GM12878 (cell line): Measurements from ENCODE around the gene PLA2G4A. TPM values are rescaled to one million over a fixed set of nuclear protein-coding genes. Genes with fewer than 3 reads are reported as not detected.

ENCODE experiments used
- ATAC-seq: fragments of 200-7000 bp; cut with Tn5 transposase; 3 replicates; pipeline ENCODE4 v1.9.1; 2020; ENCODE audit warnings: mild to moderate bottlenecking, moderate library complexity
- BruUV-seq: library from RNA; stranded (reverse); fragments of 400-500 nt; replicated peaks from 2 replicates; lab custom pipeline; 2021; lab: Mats Ljungman, UMichigan
- CTCF ChIA-PET: fragments of 300-600 bp; sonication (Branson Sonifier 250); formaldehyde crosslinking; extraction: SDS; loops from one replicate; lab custom pipeline; 2021; ENCODE audit warnings: inconsistent platforms; lab: Yijun Ruan, JAX
- POLR2A ChIA-PET: fragments of 350-600 bp; formaldehyde crosslinking; extraction: SDS; loops from one replicate; lab custom pipeline; 2021; ENCODE audit warnings: inconsistent platforms; lab: Charles Lee
- RAD21 ChIA-PET: fragments of 300-600 bp; sonication (Branson Sonifier 250); formaldehyde crosslinking; loops from one replicate; lab custom pipeline; 2023; ENCODE audit warnings: antibody characterized with exemption; ENCODE audit not compliant: unreplicated experiment; lab: Charles Lee
- SMC1A ChIA-PET: fragments of 300-600 bp; sonication (Branson Sonifier 250); formaldehyde crosslinking; loops from one replicate; lab custom pipeline; 2023; ENCODE audit not compliant: unreplicated experiment, uncharacterized antibody; lab: Charles Lee
- DNase-seq: peaks from one replicate; pipeline ENCODE4 v3.0.0-alpha.2; 2011; ENCODE audit warnings: low read depth, low spot score
- FAIRE-seq: peaks from 3 replicates; lab custom pipeline; 2011; peaks lifted over from hg19 to GRCh38; lab: Jason Lieb, UNC
- H2AFZ ChIP-seq: 2 replicates; pipeline ENCODE4 v1.6.0; 2011; ENCODE audit warnings: low read depth, low read length, control low read depth; ENCODE audit not compliant: control insufficient read depth
- H3K27ac ChIP-seq: 2 replicates; pipeline ENCODE4 v1.5.1; 2011; ENCODE audit warnings: control low read depth; ENCODE audit not compliant: control insufficient read depth, insufficient read depth
- H3K27me3 ChIP-seq, 2 experiments: replicated peaks in 1 of 2; 2 replicates each; pipeline versions ENCODE4 v1.6.0 to v1.6.1; 2011; ENCODE audit warnings: low read length in 1 of 2; ENCODE audit not compliant: control insufficient read depth in 2 of 2, insufficient read depth in 2 of 2
- H3K36me3 ChIP-seq, 2 experiments: 2 replicates each; pipeline ENCODE4 v1.5.1; 2011; ENCODE audit warnings: low read length in 1 of 2; ENCODE audit not compliant: control insufficient read depth in 2 of 2, insufficient read depth in 2 of 2
- H3K4me1 ChIP-seq: 2 replicates; pipeline ENCODE4 v1.6.1; 2011; ENCODE audit warnings: mild to moderate bottlenecking, low read length, moderate library complexity, mixed read lengths; ENCODE audit not compliant: control insufficient read depth, insufficient read depth
- H3K4me2 ChIP-seq: 2 replicates; pipeline ENCODE4 v1.6.0; 2011; ENCODE audit warnings: control low read depth; ENCODE audit not compliant: control insufficient read depth, insufficient read depth
- H3K4me3 ChIP-seq: fragments of 200-600 bp; sonication (generic); 2 replicates; pipeline ENCODE4 v1.5.1; 2016
- H3K79me2 ChIP-seq: 2 replicates; pipeline ENCODE4 v1.6.0; 2011; ENCODE audit warnings: low read length; ENCODE audit not compliant: control insufficient read depth, insufficient read depth
- H3K9ac ChIP-seq: 2 replicates; pipeline ENCODE4 v1.8.0; 2011; ENCODE audit warnings: low read length, control low read depth, mixed read lengths; ENCODE audit not compliant: control insufficient read depth, insufficient read depth
- H3K9me3 ChIP-seq: replicated peaks from 3 replicates; pipeline ENCODE4 v1.5.1; 2011; ENCODE audit warnings: mild to moderate bottlenecking, low read length; ENCODE audit not compliant: control insufficient read depth, insufficient read depth
- H4K20me1 ChIP-seq: 2 replicates; pipeline ENCODE4 v1.6.0; 2011; ENCODE audit not compliant: control insufficient read depth, insufficient read depth
- ASH2L ChIP-seq: fragments of 300-600, 200-600 bp; sonication (generic); IDR thresholded peaks from 2 replicates; pipeline ENCODE4 v1.6.1; 2017; ENCODE audit warnings: low read depth, mild to moderate bottlenecking, borderline replicate concordance
- ATF3 ChIP-seq: IDR thresholded peaks from 2 replicates; pipeline ENCODE4 v1.6.1; 2011; ENCODE audit warnings: low read depth, mild to moderate bottlenecking, low read length, moderate library complexity, borderline replicate concordance; ENCODE audit errors: extremely low read depth
- CBX3 ChIP-seq: fragments of 200-600 bp; sonication (generic); IDR thresholded peaks from 2 replicates; pipeline ENCODE4 v1.6.1; 2016; ENCODE audit warnings: low read depth, borderline replicate concordance
- CREB1 ChIP-seq: IDR thresholded peaks from 2 replicates; pipeline ENCODE4 v1.6.1; 2012; ENCODE audit warnings: low read depth, mild to moderate bottlenecking, inconsistent platforms
- E4F1 ChIP-seq: fragments of 450-650 bp; IDR thresholded peaks from 2 replicates; pipeline ENCODE4 v1.6.1; 2018; ENCODE audit warnings: borderline replicate concordance, mild to moderate bottlenecking; ENCODE audit not compliant: partially characterized antibody
- ELK1 ChIP-seq: IDR thresholded peaks from 2 replicates; pipeline ENCODE4 v1.6.1; 2012; ENCODE audit warnings: low read depth, low read length, improper control_type of control experiment
- POLR2AphosphoS2 ChIP-seq: IDR thresholded peaks from 2 replicates; pipeline ENCODE4 v1.6.1; 2011; ENCODE audit warnings: low read depth, mild to moderate bottlenecking, low read length, improper control_type of control experiment, moderate library complexity
- RUNX3 ChIP-seq: IDR thresholded peaks from 2 replicates; pipeline ENCODE4 v1.6.1; 2012; ENCODE audit warnings: low read length, inconsistent platforms
- SPI1 ChIP-seq: IDR thresholded peaks from 2 replicates; pipeline ENCODE4 v1.6.1; 2011; ENCODE audit warnings: low read depth, mild to moderate bottlenecking, low read length, moderate library complexity, borderline replicate concordance; ENCODE audit not compliant: insufficient read depth
- TARDBP ChIP-seq: IDR thresholded peaks from 2 replicates; pipeline ENCODE4 v1.6.1; 2016; ENCODE audit warnings: borderline replicate concordance
- TCF12 ChIP-seq: IDR thresholded peaks from 2 replicates; pipeline ENCODE4 v1.6.1; 2011; ENCODE audit warnings: low read depth, mild to moderate bottlenecking, low read length
- ZBED1 ChIP-seq: IDR thresholded peaks from 2 replicates; pipeline ENCODE4 v1.6.1; 2016; ENCODE audit warnings: borderline replicate concordance
- ZBTB33 ChIP-seq: fragments of 450-650 bp; IDR thresholded peaks from 2 replicates; pipeline ENCODE4 v1.6.1; 2017; ENCODE audit warnings: mild to moderate bottlenecking
- ZNF217 ChIP-seq: fragments of 450-650 bp; IDR thresholded peaks from 2 replicates; pipeline ENCODE4 v1.6.1; 2017; ENCODE audit warnings: antibody characterized with exemption, mild to moderate bottlenecking
- ZNF592 ChIP-seq: fragments of 450-650 bp; IDR thresholded peaks from 2 replicates; pipeline ENCODE4 v1.6.1; 2017; ENCODE audit warnings: mild to moderate bottlenecking, moderate library complexity
- WGBS: methylation state at CpG from one replicate; pipeline ENCODE4 v1.1.6; 2016; ENCODE audit warnings: low lambda C conversion rate; ENCODE audit not compliant: insufficient replicate concordance, insufficient coverage; ENCODE audit errors: missing lambda C conversion rate; 5-methylcytosine and 5-hydroxymethylcytosine counted together
- in situ Hi-C: fragments of 300-500 bp; cut with MboI; formaldehyde crosslinking; loops from 9 replicates; pipeline ENCODE4 v1.14.3; 2018; ENCODE audit warnings: mixed read lengths
- intact Hi-C: fragments of 100-400 bp; cut with micrococcal nuclease; formaldehyde crosslinking; loops from one replicate; pipeline ENCODE4 v1.14.2; 2022; ENCODE audit not compliant: unreplicated experiment
- polyA plus RNA-seq, 11 experiments: library from polyadenylated mRNA; depleted of rRNA in 4 of 11; unstranded in 6 of 11; stranded (reverse) in 5 of 11; fragments of >200 nt; fragmentation: Nextera tagmentation in 4 of 11; fragmentation: Illumina TruSeq in 1 of 11; extraction: Ambion mirVana in 4 of 11; extraction: Trizol in 1 of 11; gene quantifications; 1 replicate in 1 of 11; 2 replicates in 10 of 11; pipeline versions ENCODE4 v1.2.1 to v1.2.3, GENCODE V29; 2011 to 2016; ENCODE audit warnings: inconsistent platforms in 2 of 11, missing spikeins in 2 of 11, low read depth in 1 of 11
- total RNA-seq, 4 experiments: library from RNA; depleted of rRNA in 3 of 4; stranded (reverse); fragments of >200 nt in 3 of 4; fragmentation: Illumina TruSeq in 1 of 4; extraction: Trizol in 1 of 4; gene quantifications; 2 replicates each; pipeline versions ENCODE4 v1.2.1 to v1.2.3, GENCODE V29; 2013 to 2021

The PLA2G4A gene
- total and polyA plus RNA-seq, 10 of the 15 experiments (the other 5 are each of a cell fraction or from before 2014, with no cell fraction given) = 0.70 to 3.3 (median 1.5) TPM; not detected in 1

DNA sequence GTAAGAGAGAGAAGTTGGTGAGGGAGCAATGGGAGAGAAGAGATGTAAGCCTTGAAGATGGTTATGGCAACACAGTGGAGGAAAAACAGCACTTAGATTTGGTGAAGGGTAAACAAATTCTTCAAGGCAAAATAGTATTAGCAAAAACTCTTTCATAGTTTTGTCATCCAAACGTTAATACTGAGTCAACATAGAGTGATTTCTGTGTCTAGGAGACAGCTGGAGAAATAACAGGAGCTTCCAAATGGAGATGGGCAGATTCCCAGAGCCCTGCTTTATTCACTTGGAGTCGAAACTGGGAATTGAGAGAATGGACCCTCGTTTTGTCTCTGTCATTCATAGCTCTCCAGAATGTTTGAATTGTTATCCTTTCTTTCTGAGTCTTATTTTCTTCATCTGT is 68.3 kb downstream of the PLA2G4A start:
- 2% methylated on average over 3 of the region's 3 CpGs for WGBS
- no peaks in the 10 kb centered on the region for H3K79me2 ChIP-seq
- H3K27ac ChIP-seq = no peak overlapping the region
- ChIA-PET POLR2A (no interaction called here), RAD21 (no interaction called here), CTCF (no interaction called here), SMC1A (no interaction called here)
- intact Hi-C loops (no loop called here), in situ Hi-C loops (no loop called here)
- no peak overlapping the region for H2AFZ ChIP-seq
- no peak overlapping the region for H3K4me3 ChIP-seq
- no TSS peak for BruUV-seq
- DNase-seq (no peak), ATAC-seq (no peak), FAIRE-seq (no peak)
- peaks cover 8% of the 10 kb centered on the region for H3K4me1 ChIP-seq
- no peak overlapping the region for H3K4me2 ChIP-seq
- H3K9ac ChIP-seq = no peak overlapping the region
- H4K20me1 ChIP-seq = no peaks in the 10 kb centered on the region
- no peaks in the 10 kb centered on the region for H3K9me3 ChIP-seq
- no peaks in the 10 kb centered on the region for H3K27me3 ChIP-seq
- no peaks in the 10 kb centered on the region for H3K36me3 ChIP-seq
- TF ChIP-seq POLR2AphosphoS2 = no peak
- TF ChIP-seq ZNF217 = no peak
- no peak for TF ChIP-seq ZBED1
- TF ChIP-seq E4F1 = no peak
- no peak for TF ChIP-seq ZBTB33
- TF ChIP-seq CBX3 = no peak
- TF ChIP-seq TARDBP = no peak
- no peak for TF ChIP-seq ATF3
- TF ChIP-seq TCF12 = no peak
- TF ChIP-seq ZNF592 = no peak
- TF ChIP-seq CREB1 = no peak
- TF ChIP-seq SPI1 = no peak
- no peak for TF ChIP-seq RUNX3
- no peak for TF ChIP-seq ELK1
- TF ChIP-seq ASH2L = no peak
